D341Med (cell line): ENCODE measurements around the gene CDKAL1.
"Not testable (repeated sequence)": the region's sequence is repeated elsewhere in the genome, so short reads cannot be mapped to it uniquely, and the experiment has no call there.

ENCODE experiments used
- DNase-seq: peaks from one replicate; pipeline ENCODE4 v3.0.0; 2012; ENCODE audit warnings: low spot score

The CDKAL1 gene

DNA sequence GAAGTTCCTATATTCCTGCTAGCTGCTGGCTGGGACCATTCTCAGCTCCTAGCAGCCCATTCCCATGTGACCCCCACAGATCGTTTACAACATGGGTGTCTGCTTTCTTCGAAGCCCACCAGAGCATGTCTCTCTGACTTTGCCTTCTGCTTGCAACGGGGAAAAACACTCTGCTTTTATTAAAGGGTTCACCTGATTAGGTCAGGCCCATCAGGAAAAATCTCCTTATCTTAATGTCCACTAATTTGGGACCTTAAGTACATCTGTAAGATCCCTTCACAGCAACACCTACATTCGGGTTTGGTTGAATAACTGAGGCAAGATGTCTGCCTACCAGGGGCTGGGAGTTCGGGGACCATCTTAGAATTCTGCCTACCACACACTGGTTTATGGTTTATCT is 496.9 kb downstream of the CDKAL1 start:
- no peak for DNase-seq

DNA sequence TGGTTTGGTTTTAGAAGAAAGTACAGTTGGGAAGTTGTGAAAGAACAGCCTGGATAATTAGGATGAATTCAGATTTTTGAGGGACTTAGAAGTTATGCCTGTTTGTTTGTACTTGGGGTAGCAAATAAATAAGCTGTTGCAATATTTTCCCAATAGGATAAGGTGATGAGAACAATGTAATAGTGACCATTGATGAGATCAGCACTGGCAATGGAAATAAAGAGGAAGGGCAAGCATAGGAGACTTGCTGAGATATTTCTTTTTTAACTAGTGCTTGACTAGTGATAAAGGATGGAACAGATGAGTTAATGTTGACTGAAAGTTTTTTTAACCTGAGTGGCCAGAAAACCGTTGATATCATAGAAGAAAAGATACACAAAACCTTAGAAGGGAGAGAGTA is 498.8 kb downstream of the CDKAL1 start:
- no peak for DNase-seq

DNA sequence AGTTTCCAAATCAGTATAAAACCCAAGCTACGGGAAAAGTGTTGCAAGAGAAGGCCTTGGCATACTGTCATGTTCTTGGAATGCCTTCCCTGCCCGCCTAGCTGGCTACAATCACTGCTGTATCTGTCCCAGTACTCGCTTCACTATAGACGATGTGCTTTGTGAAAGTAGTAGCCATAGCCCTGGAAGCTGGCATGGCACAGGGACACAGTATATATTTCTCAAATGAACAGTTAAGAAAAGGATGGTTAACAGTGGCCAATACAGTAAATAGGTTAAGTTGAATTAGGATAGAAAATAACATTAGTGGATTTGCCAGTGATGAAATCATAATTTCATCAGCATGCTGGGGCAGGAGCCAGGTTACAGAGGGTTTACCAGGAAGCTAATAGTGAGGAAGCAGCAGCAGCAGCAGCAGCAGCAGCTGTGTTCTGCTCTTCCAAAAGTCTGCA is 499.3 kb downstream of the CDKAL1 start:
- no peak for DNase-seq

DNA sequence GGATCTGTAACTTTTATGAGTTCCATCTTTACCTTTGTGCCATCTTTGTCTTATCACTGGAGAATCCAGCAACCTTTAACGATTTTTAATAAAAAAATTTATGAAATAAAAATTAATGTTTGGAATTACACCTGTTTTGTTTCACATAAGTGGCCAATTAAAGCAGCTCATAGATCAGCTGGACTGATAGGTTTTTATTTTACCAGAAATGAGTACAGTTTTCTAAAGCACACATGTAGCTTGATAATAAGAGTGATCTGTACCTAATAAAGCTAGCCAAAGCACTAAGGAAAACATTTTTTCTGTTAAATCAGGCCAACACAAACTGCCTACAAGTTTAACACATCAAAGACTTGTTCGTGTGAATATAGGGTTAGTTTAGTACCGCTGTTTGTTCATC is 500.1 kb downstream of the CDKAL1 start:
- DNase-seq = no peak

DNA sequence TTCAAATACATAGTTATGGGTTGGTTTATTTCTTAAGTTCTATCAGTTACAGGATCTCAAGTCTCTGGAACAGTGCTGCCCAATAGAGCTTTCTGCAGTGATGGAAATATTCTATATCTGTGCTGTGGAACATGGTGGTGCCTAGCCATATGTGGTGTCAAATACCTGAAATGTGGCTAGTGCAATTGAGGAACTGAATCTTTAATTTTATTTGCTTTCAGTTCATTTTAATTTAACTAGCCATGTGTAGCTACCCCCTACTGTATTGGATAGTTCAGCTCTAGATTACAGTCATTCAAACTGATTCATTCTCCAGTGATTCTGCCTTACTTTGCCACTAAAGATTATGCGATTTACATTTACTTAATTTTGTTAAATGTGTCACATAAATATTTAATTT is 503.2 kb downstream of the CDKAL1 start:
- no peak for DNase-seq

DNA sequence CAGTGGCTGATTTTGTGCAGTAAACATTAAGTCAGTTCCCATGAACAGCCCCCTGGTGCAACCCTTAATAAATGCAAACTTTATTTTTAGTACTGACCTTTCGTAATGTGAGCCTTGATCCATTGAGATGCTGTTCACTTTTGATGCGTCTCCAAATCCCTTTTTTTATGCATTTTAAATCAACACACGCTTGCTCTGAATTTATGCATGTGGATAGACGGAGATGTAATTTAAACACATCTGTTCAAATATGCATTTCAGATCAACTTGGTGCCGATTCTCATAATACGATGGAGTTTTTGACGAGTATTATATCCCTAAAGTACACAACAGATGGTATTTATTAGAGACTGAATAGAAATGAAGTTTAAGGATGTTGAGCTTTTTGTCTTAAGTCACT is 505.7 kb downstream of the CDKAL1 start:
- DNase-seq = no peak

DNA sequence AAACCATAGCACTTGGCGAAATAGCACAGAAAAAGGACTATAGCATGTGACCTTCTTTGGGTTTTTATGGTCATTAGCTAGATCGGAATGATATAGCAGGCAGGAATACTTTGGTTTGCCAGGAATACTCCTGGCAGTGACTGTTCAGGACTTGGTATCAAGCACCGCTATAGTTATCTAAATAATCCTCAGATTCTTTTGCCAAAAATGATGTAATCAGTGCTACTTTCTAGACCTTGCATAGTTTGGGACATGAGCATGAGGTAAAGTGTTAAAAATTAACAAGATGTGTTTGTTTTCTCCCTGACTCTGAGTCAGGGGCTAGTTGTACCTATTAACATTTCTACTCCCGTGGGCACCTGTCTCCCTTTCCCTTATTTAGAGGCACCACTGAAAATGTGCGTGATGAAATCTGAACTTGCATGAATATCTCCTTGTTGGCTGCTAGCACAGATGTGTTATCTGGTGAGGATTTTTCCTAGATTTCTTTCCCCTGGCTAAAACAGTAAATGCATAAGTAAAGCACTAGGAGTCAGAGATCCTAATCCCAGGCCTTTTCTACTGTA is 511.0 kb downstream of the CDKAL1 start:
- DNase-seq = no peak

DNA sequence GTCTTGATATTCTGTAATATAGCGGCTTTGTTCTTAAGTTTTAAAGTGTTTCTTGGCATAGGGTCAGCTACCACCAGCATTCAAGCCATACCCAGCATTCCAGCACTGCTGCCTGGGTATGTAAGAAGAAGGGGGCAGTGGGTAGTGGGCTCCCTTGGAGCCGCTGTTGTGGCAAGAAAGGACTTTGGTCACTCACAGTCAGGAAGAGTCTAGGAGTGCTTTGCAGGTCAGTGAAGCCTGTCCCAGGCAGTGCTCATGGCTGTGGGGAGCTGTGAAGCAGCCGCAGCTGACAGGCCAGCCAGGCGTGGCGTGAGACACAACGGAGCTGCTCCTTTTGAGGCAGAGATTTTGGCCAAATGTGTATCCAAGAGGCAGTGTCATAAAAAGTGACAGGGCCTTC is 512.0 kb downstream of the CDKAL1 start:
- DNase-seq = no peak

DNA sequence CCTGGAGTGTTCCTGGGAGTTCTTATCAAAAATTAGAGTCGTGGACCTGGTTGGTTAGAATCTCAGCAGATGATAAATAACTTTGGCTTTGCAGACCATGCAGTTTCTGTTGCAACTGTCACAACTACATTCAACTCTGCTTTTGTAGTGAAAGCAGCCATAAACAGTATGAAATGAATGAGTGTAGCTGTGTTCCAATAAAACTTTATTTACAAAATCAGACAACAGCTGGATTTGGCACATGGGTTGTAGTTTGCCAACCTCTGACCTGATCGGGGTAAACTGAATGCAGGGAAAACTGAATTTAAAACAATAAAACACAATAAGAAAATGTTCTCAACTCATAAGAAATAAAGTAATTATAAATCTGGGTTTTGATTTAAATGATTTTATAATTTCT is 513.8 kb downstream of the CDKAL1 start:
- no peak for DNase-seq

DNA sequence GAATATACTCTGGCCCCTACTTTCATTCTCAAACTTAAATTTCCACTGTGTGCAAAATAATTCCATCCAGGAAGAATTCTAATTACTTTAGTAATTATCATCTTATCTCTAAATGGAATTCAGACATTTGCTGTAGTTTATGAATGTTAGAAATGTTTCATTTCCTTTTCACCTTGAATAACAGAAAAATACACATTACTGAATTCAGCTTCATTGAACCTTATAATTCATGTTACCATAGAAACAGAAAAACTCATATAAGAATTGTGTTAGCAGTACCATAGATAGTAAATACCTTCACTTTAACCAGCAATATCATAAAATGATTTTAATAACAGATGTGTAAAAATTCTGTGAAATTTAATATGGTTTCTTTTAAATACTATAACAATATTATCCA is 514.9 kb downstream of the CDKAL1 start:
- no peak for DNase-seq

DNA sequence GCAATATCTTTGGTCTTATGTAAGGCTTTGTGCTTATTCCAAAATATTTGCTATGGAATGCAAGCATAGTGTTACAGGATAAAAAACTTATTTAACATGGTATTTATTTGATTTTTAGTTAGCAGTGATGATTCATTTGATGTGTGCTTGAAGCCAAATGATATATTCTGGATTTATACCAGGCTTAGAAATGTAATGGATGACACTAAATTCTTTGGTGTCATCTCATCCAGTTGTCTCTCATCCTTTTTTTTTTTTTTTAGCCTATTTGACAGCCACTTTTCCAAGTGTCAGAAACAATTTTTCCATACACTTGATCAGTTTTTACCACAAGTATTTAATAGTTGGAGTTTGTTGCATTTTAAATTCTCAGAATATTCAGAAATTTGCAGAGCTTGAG is 515.3 kb downstream of the CDKAL1 start:
- DNase-seq = no peak

DNA sequence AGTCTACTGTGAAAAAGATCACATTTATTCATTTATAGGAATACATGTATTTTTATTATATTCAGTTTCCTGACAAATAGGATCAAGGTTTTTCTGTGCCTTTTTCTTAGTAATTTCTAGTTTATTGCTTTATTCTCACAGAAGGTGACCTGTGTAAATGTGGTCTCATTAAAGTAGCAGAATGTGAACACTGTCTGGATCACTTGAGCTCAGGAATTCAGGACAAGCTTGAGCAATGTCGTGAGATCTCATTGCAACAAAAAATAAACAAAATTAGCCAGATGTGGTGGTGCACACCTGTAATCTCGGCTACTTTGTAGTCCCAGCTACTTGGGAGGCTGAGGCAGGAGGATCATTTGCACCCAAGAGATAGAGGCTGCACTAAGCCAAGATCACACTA is 516.7 kb downstream of the CDKAL1 start:
- DNase-seq = no peak

DNA sequence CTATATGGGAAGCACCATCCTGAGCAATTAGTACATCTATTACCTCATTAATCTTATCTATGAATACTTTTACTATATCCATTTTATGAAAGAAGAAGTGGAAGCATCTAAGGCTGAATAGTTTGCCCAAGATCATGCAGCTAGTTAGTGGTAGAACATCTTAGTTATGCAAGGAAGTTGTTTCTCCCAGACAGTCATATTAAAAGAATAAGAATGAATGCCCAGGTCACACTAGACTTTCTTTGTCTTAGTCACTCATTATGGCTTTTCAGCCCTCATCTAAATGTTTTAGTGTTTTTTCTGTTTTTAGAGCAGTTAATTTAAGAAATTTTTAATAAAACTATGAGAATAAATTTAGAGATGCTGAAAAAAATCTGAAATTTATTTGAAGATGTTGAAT is 517.5 kb downstream of the CDKAL1 start:
- no peak for DNase-seq

DNA sequence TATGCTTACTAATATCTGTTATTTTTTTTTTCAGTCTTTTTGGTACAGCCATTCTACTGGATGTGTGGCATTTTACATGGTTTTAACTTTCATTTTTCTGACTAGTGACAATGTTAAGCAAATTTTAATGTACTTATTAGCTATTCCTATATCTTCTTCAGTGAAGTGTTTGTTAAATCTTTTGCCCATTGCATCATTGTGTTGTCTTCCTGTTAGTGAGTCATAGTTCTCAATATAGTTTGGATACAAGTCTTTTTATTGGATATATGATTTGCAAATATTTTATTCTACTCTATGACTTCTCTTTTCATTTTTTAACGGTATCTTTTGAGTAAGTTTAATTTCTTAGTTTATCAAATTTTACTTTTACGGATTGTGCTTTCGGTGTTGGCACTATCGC is 519.4 kb downstream of the CDKAL1 start:
- no peak for DNase-seq

DNA sequence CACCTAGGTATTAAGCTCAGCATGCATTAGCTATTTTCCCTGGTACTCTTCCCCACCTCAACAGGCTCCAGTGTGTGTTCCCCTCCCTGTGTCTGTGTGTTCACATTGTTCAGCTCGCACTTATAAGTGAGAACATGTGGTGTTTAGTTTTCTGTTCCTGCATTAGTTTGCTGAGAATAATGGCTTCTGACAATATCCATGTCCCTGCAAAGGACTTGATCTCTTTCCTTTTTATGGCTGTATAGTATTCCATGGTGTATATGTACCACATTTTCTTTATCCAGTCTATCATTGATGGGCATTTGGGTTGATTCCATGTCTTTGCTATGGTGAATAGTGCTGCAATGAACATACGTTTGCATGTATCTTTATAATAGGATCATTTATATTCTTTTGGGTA is 521.2 kb downstream of the CDKAL1 start:
- DNase-seq = not testable (repeated sequence)

DNA sequence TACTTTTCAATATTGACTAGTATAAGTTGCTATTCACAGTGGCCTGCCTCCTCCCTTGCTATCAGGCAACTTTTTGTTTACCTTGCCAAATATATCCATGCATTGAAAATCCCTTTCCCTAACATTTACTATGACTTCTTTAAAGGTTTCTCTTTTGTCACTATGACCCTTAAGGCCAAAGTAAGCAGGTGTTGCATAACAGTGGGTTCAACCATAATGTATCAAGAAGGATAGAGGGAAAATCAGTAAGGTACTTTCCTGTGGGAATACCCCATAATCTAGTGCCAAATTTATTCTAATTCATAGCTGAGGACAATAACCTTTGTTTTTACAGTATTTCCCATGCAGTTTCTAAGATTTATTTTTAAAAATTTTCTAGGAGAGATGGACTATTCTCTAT is 527.6 kb downstream of the CDKAL1 start:
- no peak for DNase-seq

DNA sequence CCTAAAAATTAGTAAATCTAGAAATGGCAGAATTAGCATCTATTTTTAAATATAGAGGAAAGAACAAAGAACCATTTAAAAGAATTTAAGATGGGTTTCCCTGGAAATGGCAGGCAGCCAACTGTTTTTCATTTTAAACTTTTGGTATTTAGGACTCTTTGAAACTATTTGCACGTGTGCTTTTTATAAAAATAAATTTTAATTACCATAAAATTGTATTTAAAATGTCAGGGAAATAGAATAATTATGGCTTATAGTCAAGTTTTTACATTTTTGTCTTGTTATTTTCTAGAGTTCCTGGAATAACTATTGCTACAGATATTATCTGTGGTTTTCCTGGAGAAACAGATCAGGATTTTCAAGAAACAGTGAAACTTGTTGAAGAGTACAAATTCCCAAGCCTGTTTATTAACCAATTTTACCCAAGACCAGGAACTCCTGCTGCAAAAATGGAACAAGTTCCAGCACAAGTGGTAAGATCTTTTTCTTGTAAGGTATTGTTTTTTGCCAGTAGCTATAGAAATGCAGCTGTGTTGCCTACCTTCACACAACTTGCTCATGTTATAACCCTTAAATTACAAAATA is 530.6 kb downstream of the CDKAL1 start:
- no peak for DNase-seq

DNA sequence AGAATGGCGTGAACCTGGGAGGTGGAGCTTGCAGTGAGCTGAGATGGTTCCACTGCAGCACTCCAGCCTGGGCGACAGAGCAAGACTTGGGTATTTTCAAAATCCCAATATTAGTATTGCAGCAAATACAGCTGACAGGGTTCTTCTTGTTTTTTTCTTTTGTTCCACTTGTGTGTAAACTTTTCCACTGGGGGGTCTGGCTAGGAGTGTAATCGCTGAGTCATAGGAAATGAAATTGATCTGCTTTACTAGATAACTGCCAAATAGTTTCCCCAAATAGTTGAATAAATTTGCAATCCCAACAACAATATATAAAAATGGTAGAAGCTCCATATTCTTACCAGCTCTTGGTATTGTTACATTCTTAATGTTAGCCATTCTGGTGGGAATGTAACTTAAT is 533.3 kb downstream of the CDKAL1 start:
- DNase-seq = no peak

DNA sequence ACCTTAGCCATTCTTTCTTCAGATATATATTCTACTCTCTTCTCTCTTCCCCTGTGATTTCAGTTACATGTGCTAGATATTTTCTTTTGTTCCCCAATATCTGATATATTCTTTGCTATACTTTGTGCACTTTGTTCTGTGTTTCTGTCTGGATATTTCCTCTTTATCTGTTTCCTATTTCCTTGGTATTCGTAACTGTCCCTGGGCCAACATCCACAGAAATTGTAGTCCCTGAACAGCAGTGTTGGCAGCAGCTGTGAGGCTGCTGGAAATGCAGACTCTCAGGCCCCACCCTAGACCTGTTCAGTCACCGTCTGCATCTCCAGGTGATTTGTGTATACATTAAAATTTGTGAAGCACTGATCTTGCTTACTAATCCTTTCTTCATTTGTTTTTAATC is 536.4 kb downstream of the CDKAL1 start:
- no peak for DNase-seq

DNA sequence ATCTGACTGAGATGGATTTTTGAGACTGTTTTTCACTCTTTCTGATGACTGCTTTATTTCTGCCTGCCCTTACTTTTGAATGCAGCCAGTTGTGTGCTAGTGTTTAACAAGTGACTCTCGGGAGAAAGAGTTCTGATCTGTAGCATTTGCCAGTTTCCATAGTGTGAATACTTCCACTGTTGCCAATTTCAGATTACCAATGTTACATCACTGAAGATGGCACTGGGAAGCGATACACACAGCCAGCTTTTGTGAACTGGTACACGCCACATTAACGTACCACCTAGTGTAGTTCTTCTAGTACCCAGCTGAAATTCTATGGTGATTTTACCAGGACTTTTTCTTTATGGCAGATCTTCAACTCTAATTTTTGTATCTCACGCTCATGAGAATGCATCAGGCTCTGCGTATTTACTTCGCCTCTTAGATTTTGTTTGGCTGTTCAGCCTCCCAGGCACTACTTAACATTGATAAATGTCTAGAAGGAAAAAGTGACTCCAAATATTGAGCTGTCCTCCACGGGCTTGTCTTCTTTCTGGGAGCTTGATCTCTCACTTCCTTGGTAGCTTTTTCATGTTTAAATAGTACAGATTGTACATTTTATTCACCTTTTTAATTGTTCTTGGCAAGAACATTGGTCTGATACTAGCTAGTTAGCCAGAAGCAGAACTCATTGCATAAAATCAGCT is 537.7 kb downstream of the CDKAL1 start:
- no peak for DNase-seq

DNA sequence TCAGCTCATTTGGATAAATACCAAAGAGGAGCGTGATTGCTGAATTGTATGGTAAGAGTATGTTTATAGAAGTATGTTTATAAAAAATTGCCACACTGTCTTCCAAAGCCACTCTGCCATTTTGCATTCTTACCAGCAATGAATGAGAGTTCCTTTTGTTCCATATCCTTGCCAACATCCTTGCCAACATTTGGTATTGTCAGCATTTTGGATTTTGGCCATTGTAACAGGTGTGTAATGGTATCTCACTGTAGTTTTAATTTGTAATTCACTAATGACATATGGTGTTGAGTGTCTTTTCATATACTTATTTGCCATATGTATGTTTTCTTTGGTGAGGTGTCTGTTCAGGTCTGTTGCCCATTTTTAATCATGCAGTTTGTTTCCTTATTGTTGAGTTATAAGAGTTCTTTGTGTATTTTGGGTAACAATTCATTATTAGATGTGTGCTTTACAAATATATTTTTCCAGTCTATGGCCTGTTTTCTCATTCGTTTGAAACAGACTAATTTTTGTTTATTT is 539.1 kb downstream of the CDKAL1 start:
- DNase-seq = no peak

DNA sequence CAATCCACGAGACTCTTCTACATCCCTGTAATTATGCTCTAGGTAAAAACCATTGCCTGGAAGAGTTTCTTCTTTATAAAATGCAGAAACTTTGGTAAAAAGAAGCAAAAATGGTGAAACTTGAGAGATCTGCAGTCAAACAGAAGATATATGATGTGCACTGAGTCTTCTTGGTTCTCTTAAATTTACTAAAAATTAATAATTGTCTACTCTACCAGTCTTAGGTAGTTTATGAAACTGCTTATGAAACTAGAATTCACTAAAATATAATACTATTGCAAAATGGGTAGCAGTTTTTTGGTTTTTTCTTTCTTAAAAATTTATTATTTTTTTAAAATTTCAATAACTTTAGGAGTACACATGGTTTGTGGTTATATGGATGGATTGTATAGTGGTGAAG is 540.2 kb downstream of the CDKAL1 start:
- DNase-seq = no peak

DNA sequence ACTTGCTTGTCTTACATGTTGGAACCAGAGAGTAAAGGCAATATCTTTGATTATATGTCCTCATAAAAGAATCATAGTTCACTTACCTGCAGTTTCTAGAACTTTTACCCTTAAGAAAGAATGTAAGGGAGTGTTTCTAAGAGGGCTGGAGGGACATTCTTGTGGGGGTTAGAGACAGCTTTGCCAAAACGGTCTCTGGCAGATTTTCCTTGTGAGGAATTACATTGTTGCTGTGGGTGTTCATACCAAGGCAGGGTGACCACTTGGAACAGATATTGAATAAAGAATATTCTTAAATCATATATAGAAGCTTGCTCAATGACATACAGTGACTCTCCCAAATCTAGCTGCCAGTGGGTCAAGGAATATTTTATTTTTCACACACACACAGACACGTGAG is 541.7 kb downstream of the CDKAL1 start:
- no peak for DNase-seq

DNA sequence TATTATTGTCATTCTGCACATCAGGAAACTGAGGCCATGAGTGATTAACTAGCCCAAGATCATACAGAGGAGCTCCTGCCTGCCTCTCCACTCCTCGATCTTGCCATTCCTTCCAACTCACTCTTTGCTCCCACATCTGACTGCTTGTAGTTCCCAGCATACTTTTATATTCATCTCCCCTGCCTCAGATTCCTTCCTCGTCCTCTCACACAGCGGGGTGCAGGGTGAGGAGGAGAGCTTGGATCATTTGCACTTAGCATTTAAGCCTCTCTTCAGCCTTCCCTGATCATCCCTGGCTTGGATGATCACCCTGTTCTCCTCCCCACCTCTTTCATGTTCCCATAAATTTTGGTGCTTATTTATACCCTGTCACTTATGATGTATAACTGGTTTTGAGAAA is 544.2 kb downstream of the CDKAL1 start:
- no peak for DNase-seq
